Ovary (tissue), 9 donors: ENCODE results near the gene ADD1. TPM values are rescaled to one million over a fixed set of nuclear protein-coding genes. Genes with fewer than 3 reads are reported as not detected.

Source experiments
- DNase-seq, 5 donors: peaks; one replicate each; pipeline ENCODE4 v3.0.0-alpha.2; 2019 to 2020
- H3K27ac ChIP-seq, 2 donors: fragments of 200-600 bp; one replicate each; pipeline versions ENCODE4 v1.5.1 to v1.8.0; 2019 to 2022
- H3K27me3 ChIP-seq: fragments of 200-600 bp; one replicate; pipeline ENCODE4 v1.8.0; 2022
- H3K36me3 ChIP-seq: fragments of 200-600 bp; sonication (generic); one replicate; pipeline ENCODE4 v1.5.1; 2019
- H3K4me1 ChIP-seq: one replicate; pipeline ENCODE4 v1.8.1; 2013; ENCODE audit warnings: mild to moderate bottlenecking, moderate library complexity; ENCODE audit not compliant: insufficient read depth
- H3K4me3 ChIP-seq: fragments of 200-600 bp; sonication (generic); one replicate; pipeline ENCODE4 v1.5.1; 2017
- H3K9me3 ChIP-seq, 2 donors: fragments of 200-600 bp in 1 of 2; sonication (generic) in 1 of 2; one replicate each; pipeline versions ENCODE4 v1.5.1 to v1.8.1; 2013 to 2019; ENCODE audit warnings: mild to moderate bottlenecking in 1 of 2, moderate library complexity in 1 of 2
- EP300 ChIP-seq: sonication (generic); formaldehyde crosslinking; IDR thresholded peaks from one replicate; pipeline ENCODE4 v1.6.1; 2017; ENCODE audit warnings: antibody characterized with exemption
- POLR2A ChIP-seq: fragments of 450-650 bp; IDR thresholded peaks from one replicate; pipeline ENCODE4 v1.6.1; 2017; ENCODE audit warnings: antibody characterized with exemption, mild to moderate bottlenecking, moderate library complexity
- WGBS, 3 donors: extraction: QIAGEN DNeasy Blood & Tissue Kit in 1 of 3; methylation state at CpG; one replicate each; pipeline versions ENCODE4 v1.1.5 to v1.1.7; 2013 to 2017; 5-methylcytosine and 5-hydroxymethylcytosine counted together
- intact Hi-C, 4 donors: fragments of 100-400 bp; cut with DNase I; formaldehyde crosslinking; loops; one replicate each; pipeline versions ENCODE4 v1.11.0 to v1.15.1; 2022 to 2023
- polyA plus RNA-seq, 2 donors: library from polyadenylated mRNA; stranded (reverse); fragments of 200-250 nt in 1 of 2; fragments of 350-450 nt in 1 of 2; fragmentation: Illumina TruSeq in 1 of 2; extraction: RNeasy Lipid Tissue Mini Kit (QIAGEN cat#74804) in 1 of 2; gene quantifications; one replicate each; pipeline ENCODE4 v1.2.3, GENCODE V29; 2013 to 2014
- total RNA-seq, 7 donors: library from RNA; depleted of rRNA in 2 of 7; stranded (reverse); fragments of >200 nt in 2 of 7; fragmentation: NEBNext Ultra II Directional in 3 of 7; extraction: Animal tissue kit (Norgen Biotek cat#: 25700) in 3 of 7; gene quantifications; one replicate each; pipeline versions ENCODE4 v1.1.0 to v1.2.4, GENCODE V29; 2016 to 2023
- TF ChIP-seq, protein P1 (sequence below), 3 donors: fragments of 450-650 bp in 2 of 3; fragments of 200-600 bp in 1 of 3; IDR thresholded peaks; one replicate each; pipeline versions ENCODE4 v1.5.1 to v1.8.0; 2016 to 2022; ENCODE audit warnings: antibody characterized with exemption in 3 of 3, mild to moderate bottlenecking in 1 of 3
- donor health status: DM: no; HTN: no; CAD: no; lungs with moderate emphysema.
- donor health status: DM: no; HTN: no; CAD: no.
- donor health status: Bipolar disorder and iron deficiency.
- donor health status: DM: yes; HTN: yes; CAD: no.
- donor health status: DM: no; HTN: no; CAD: no.
- donor health status: DM: yes; HTN: yes; CAD: no.

Gene ADD1
- total and polyA plus RNA-seq, 9 donors: 166 to 447 (median 365) TPM

DNA sequence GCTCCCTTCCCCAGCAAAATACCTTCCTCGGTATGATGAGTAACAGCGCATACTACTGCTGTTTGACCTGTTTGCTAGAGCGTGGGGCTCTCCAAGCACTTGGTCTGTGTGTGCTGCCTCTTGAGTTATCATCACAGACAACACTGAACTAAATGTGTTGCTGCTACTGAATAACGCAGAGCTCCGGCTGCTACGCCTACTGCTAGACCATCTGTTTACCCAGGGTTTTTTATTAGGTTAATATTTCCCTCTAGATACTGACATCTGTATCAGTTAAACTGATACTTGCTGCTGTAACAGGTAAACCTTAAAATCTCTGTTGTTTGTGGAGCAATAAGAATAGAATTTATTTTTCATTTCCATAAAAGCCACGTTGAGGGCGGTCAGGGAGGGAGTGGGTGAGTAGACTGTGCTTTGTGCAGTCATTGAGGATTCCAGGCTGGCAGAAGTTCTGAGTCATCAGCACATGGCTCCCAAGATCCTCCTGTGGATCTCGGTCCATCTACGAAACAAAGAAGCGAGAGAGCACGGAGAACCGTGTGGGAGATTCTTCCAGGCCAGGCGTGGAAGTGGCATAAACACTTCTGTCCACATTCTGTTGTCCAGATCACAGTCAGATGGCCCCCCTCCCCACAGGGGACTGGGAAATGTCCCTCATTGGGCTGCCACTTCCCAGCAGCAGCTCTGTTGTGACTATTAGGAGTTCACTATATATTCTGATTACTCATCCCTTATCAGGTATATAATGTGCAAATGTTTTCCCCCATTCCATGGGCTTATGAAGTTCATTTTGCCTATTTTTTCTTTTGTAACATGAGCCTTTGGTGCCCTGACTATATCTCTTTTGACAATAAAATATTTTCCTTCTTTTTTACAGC is 133.8 kb downstream of the ADD1 start:
- no peak overlapping the region for H3K27ac ChIP-seq
- no peaks in the 10 kb centered on the region for H3K36me3 ChIP-seq
- no peak for TF ChIP-seq EP300
- TF ChIP-seq, protein P1, sequence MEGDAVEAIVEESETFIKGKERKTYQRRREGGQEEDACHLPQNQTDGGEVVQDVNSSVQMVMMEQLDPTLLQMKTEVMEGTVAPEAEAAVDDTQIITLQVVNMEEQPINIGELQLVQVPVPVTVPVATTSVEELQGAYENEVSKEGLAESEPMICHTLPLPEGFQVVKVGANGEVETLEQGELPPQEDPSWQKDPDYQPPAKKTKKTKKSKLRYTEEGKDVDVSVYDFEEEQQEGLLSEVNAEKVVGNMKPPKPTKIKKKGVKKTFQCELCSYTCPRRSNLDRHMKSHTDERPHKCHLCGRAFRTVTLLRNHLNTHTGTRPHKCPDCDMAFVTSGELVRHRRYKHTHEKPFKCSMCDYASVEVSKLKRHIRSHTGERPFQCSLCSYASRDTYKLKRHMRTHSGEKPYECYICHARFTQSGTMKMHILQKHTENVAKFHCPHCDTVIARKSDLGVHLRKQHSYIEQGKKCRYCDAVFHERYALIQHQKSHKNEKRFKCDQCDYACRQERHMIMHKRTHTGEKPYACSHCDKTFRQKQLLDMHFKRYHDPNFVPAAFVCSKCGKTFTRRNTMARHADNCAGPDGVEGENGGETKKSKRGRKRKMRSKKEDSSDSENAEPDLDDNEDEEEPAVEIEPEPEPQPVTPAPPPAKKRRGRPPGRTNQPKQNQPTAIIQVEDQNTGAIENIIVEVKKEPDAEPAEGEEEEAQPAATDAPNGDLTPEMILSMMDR (IDR thresholded peaks at IDR 0.05): no peak
- no peak for TF ChIP-seq POLR2A
- H3K4me1 ChIP-seq: no peaks in the 10 kb centered on the region
- intact Hi-C loops: no loop called here
- 82 to 87% (median 86%) methylated on average over 14 of the region's 14 CpGs for WGBS, 3 donors
- H3K4me3 ChIP-seq: no peak overlapping the region
- H3K9me3 ChIP-seq: peaks cover 0 to 9% of the 10 kb centered on the region in 2 donors
- no peak for DNase-seq
- no peaks in the 10 kb centered on the region for H3K27me3 ChIP-seq

Other genes starting within 250 kb of the ADD1 start
- gene TNIP2, start 87.5 kb upstream of the ADD1 start, total RNA-seq: 10 to 100 TPM; 27.2 to 43.2 (median 36.9) TPM
- 10 to 100 TPM in 1 of 2 donors, 1 to 10 TPM in 1; 6.4 to 28.4 TPM for gene TNIP2, start 87.5 kb upstream of the ADD1 start, polyA plus RNA-seq
- 10 to 100 TPM; 13.6 to 46.9 (median 29.3) TPM for gene SH3BP2, start 50.8 kb upstream of the ADD1 start, total RNA-seq
- 10 to 100 TPM in 1 of 2 donors, 1 to 10 TPM in 1; 5.3 to 18.3 TPM for gene SH3BP2, start 50.8 kb upstream of the ADD1 start, polyA plus RNA-seq
- 10 to 100 TPM; 13.6 to 39.7 (median 28.3) TPM for gene NOP14, start 119.6 kb downstream of the ADD1 start, total RNA-seq
- gene NOP14, start 119.6 kb downstream of the ADD1 start, polyA plus RNA-seq: 10 to 100 TPM; 18.3 to 30.9 TPM
- 10 to 100 TPM in 2 of 7 donors, 1 to 10 TPM in 5; 5.1 to 17.6 (median 6.9) TPM for gene GRK4, start 119.7 kb downstream of the ADD1 start, total RNA-seq
- gene GRK4, start 119.7 kb downstream of the ADD1 start, polyA plus RNA-seq: 1 to 10 TPM; 3.3 to 7.9 TPM
- gene HTT-AS, start 230.7 kb downstream of the ADD1 start, total RNA-seq: not detected
- gene HTT-AS, start 230.7 kb downstream of the ADD1 start, polyA plus RNA-seq: not detected
- 10 to 100 TPM; 28.3 to 63.2 (median 39.1) TPM for gene HTT, start 230.8 kb downstream of the ADD1 start, total RNA-seq
- gene HTT, start 230.8 kb downstream of the ADD1 start, polyA plus RNA-seq: 10 to 100 TPM; 13.3 to 35.2 TPM